ENCODE measurements around the gene PPP4R2.
"Not testable (repeated sequence)": the region's sequence is repeated elsewhere in the genome, so short reads cannot be mapped to it uniquely, and the experiment has no call there.

Gene PPP4R2

DNA sequence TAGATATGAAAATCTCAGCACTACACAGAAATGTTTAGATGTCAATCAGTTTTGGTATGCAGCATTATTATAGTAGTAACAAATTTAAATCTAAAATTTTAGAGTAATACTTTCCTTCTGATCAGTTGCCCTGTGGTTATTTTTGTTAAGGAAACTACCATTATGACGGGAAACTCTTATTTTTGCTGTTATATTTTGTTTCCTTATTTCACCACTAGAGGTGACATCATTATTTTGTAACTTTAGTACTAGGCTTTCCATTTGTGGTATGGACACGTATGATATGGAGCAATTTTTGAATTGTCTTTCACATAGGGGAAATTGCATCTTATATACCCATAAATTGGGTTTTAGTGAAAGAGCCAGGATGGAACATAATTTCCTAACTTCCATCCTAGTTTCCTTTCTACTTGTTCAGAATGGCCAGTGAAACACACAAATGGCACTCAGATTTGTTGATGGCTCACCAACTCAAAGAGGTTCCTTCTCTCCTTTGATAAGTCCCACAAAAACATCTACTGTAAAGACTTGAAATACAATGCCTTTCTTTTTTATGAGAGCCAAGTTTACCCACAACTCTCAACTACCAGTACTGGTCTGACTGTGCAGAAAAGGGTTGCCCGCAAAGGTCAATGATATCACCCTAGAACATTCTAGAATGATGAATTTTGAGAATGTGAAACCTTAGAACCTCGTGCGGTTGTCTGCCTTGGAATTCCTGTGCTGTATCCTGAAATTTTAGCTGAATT, 19.4 kb upstream of the PPP4R2 start:
- no peak for DNase-seq

GRCh38 chr3:72982609-72983366, 13.8 kb upstream of the PPP4R2 start:
- DNase-seq, result no peak

- DNase-seq, result no peak
These were observed 11.0 kb upstream of the PPP4R2 start for GRCh38 chr3:72985576-72985975.

GRCh38 chr3:72990701-72991395, 5.8 kb upstream of the PPP4R2 start:
- DNase-seq, result no peak

- DNase-seq, result no peak
These were observed 5.1 kb upstream of the PPP4R2 start for GRCh38 chr3:72991522-72991921.

DNA sequence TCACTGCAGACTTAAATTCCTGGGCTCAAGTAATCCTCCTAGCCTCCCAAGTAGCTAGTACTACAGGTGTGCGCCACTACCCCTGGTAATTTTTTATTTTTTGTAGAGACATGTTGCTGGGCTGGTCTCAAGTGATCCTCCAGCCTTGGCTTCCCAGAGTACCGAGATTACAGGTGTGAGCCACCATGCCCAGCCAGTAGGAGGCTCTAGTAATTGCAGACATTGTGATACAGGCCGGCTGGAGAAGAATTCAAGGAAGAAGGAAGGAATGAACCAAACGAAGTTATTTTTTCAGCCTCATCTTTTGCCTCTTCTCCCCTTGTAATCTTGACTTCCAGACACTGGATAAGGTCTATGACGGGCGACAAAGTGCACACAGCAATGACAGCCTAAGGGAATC, 3.2 kb upstream of the PPP4R2 start:
- peak; percentile 42 for DNase-seq

DNA sequence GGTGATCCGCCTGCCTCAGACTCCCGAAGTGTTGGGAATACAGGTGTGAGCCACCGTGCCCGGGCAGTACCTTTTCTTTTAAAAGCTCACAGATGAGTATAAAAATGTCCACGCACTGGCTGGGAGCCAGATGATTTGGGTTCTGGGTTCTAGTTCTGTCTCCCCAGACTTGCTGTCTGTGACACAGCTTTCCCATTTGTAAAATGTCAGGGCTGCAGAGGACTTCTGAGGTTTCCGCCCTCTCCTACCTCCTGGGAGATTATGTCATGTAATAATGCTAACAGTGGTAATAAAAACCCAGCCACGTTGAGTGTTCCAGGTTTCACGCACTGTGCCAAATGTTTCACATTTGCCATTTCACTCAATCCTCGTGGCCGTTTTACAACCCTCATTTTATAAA, 1.3 kb upstream of the PPP4R2 start:
- DNase-seq, result no peak

DNA sequence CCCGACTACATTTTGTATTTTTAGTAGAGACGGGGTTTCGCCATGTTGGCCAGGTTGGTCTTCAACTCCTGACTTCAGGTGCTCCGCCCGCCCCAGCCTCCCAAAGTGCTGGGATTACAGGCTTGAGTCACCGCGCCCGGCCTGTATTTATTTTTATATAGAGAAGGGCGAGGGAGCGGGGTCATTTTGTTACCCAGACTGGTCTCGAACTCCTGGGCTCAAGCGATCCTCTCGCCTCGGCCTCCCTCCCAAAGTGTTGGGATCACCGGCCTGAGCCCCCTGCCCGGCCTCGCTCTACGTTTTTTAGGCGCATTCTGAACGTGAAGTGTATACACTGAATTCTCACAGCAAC, 514 bp upstream of the PPP4R2 start:
- DNase-seq, result no peak

DNA sequence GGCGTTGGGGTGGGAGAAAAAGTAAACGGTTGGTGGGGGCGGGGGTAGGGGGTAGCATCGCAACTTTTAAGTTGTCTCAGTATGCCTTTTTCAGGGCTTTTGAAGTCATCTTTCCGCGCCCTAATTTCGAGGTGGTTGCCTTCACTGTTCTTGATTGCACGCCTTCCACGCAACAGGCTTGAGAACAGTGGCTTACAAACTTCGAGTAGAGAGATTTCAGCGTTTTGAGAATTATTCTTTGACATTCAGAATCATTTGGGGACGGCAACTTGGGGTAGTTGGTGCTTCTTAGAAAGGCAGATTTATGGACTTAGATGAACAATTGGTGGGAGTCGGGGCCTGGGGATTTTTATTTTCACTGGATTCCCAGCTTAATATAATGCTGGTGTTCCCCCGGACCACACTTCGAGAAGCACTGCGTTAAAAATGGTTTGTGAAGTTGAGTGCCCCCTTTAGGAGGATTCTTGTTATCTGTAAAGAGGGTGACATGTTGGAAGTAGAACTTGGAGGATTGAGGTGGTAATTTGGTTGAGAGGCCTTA, 880 bp downstream of the PPP4R2 start:
- DNase-seq, result peak; percentile 37

GRCh38 chr3:72998466-72998865, 1.9 kb downstream of the PPP4R2 start:
- no peak for DNase-seq

DNA sequence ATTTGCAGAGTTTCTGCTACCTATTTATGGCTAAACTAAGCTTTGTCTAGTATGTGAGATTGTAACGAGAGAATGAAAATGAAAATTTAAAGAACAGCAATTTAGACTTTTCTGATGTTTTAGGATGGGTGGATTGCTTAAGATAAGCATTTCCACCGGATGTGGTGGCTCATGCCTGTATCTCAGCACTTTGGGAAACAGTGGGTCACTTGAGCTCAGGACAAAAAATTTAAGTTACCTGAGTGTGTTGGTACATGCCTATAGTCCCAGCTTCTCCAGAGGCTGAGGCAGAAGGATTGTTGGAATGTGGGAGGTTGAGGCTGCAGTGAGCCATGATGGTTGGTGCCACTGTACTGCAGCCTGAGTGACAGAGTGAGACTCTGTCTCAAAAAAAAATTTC, 3.3 kb downstream of the PPP4R2 start:
- DNase-seq, result no peak

- not testable (repeated sequence) for DNase-seq
These were observed 6.4 kb downstream of the PPP4R2 start for GRCh38 chr3:73003050-73003449.

- DNase-seq, result no peak
These were observed 7.7 kb downstream of the PPP4R2 start for GRCh38 chr3:73004316-73004715.

DNA sequence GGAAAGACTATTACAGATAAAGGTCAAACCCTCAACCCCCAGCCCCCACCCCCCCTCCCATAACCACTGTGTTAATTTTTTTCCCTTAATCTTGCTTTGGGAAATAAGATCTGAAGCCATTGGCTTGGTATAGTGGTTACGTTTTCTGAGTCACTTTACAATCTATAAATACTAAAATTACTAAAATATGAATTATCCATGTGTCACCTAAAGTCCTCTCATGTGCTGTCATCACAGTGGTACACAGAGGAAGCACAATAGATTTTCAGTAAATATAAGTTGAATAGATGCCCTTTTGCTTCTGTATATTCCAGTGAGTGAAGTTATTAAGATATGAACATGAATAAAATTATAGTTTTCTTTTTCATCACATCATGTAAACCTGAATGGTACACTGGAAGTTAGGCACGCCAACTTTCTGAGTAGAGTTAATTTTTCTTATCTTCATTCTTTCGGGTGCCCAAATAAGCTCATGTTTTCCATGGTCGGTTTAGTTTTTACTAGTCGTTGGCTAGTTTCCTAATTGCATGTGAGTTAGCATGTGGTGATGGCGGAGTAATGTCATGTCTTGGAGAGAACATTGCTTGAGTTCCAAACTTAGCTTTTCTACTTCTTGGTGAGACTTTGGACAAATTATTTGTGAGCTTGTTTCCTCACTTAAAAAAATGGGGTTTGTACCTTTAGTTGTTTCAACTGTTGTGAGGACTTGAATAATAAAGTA, 11.5 kb downstream of the PPP4R2 start:
- DNase-seq, result no peak

- no peak for DNase-seq
These were observed 12.4 kb downstream of the PPP4R2 start for GRCh38 chr3:73009008-73009407.

- no peak for DNase-seq
These were observed 13.1 kb downstream of the PPP4R2 start for GRCh38 chr3:73009750-73010149.

DNA sequence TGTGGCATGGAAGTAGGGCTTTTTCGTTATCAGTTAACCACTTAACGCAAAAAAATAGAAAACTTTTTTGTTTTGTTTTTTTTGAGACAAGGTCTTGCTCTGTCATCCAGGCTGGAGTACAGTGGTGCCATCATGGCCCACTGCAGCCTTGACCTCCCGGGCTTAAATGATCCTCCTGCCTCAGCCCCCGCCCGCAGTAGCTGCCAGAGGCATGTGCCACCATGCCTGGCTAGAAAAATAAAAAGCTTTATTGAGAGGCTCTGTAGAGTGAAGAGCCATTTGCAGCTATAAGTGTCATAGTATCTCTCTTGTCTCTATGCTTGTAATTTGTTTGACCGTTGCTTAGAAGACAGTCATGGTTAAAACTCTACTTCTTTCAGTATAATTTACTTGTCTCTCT, 13.5 kb downstream of the PPP4R2 start:
- no peak for DNase-seq

GRCh38 chr3:73018298-73018697, 21.7 kb downstream of the PPP4R2 start:
- no peak for DNase-seq

GRCh38 chr3:73018790-73019441, 22.3 kb downstream of the PPP4R2 start:
- no peak for DNase-seq

DNA sequence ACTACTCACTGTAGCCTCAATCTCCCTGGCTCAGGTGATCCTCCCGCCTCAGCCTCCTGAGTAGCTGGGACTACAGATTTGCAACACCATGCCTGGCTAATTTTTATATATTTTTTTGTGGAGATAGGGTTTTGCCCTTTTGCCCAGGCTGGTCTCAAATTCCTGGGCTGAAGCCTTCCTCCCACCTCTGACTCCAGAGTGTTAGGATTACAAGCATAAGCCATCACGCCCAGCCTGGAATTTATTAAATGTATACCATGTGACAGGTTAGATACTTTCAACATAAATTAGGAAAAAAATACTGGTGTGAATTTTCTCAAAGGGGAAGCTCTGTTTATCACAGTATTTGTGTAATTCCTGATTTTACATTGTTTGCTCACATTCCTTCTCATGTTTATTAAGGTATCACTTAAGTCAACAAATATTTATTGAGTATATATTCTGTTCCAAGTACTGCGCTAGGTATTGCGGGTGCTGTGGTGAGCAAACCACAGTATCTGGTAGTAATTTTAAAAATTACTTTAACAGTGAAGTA, 24.8 kb downstream of the PPP4R2 start:
- DNase-seq, result no peak

DNA sequence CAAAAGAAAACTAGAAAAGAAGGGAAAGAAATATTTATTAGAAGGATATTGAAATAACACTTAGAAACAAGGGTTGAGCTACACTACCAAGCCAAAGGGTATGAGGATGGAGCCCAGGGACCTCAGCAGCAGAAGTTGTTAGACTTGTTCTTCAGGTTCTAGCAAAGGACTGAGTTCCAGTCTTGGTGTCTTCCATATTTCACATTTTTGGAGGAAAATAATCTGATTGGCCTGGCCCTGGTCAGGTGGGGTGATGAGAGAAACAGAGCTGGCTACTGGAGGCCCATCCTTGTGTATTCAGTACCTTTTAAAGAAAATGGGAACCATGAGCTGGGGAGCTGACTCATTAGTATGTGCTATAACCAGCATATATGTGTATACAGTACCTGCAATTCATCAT, 28.2 kb downstream of the PPP4R2 start:
- DNase-seq, result no peak

- no peak for DNase-seq
These were observed 29.6 kb downstream of the PPP4R2 start for GRCh38 chr3:73026111-73026759.
